ENCODE measurements around the gene BTBD17. TPM values are rescaled to one million over a fixed set of nuclear protein-coding genes. Genes with fewer than 3 reads are reported as not detected.

The BTBD17 gene
- total and polyA plus RNA-seq, 10 of the 15 experiments (the other 5 are each of a cell fraction or from before 2014, with no cell fraction given), result not detected

GRCh38 chr17:74372426-74372825, 10.8 kb upstream of the BTBD17 start:
- DNase-seq (ENCODE audit: low read depth, low spot score) (no peak), ATAC-seq (no peak), FAIRE-seq (no peak)
- RAD21 ChIA-PET (ENCODE audit: unreplicated experiment), result interaction anchor here (0.5 kb wide), 1 partner anchor 122 kb away, joined by 3 read pairs; no protein-coding TSS in a partner anchor
- Histone ChIP-seq H3K27me3 (replicated peaks in 1 of 2; ENCODE audit: control insufficient read depth in 2 of 2, insufficient read depth in 2 of 2, low read length in 1 of 2) (no peaks in the 10 kb centered on the region; a peak in 1 of 4 replicates), H3K9me3 (replicated peaks; ENCODE audit: control insufficient read depth, insufficient read depth, low read length) (no peaks in the 10 kb centered on the region), H2AFZ (ENCODE audit: control insufficient read depth, low read depth, low read length) (no peak overlapping the region), H3K4me3 (no peak overlapping the region), H3K4me2 (ENCODE audit: control insufficient read depth, insufficient read depth) (no peak overlapping the region), H4K20me1 (ENCODE audit: control insufficient read depth, insufficient read depth) (no peaks in the 10 kb centered on the region), H3K36me3 (ENCODE audit: control insufficient read depth in 2 of 2, insufficient read depth in 2 of 2, low read length in 1 of 2) (no peaks in the 10 kb centered on the region), H3K27ac (ENCODE audit: control insufficient read depth, insufficient read depth) (no peak overlapping the region), H3K4me1 (ENCODE audit: control insufficient read depth, insufficient read depth, low read length) (peaks cover 7% of the 10 kb centered on the region), H3K9ac (ENCODE audit: control insufficient read depth, insufficient read depth, low read length) (no peak overlapping the region), H3K79me2 (ENCODE audit: control insufficient read depth, insufficient read depth, low read length) (no peaks in the 10 kb centered on the region)
- intact Hi-C loops (cut with micrococcal nuclease; ENCODE audit: unreplicated experiment) (no loop called here), in situ Hi-C loops (cut with MboI) (no loop called here)
- CTCF ChIA-PET, result interaction anchor here (3.3 to 11.5 kb wide), 2 partner anchors 84 to 160 kb away, joined by 13 to 314 read pairs; no protein-coding TSS in a partner anchor
- SMC1A ChIA-PET (ENCODE audit: uncharacterized antibody, unreplicated experiment), result no interaction called here
- 60% methylated on average over 9 of the region's 9 CpGs for WGBS (ENCODE audit: insufficient coverage, insufficient replicate concordance, low lambda C conversion rate, missing lambda C conversion rate)
- POLR2A ChIA-PET, result no interaction called here
- BruUV-seq (replicated peaks), result no TSS peak
- no peak for TF ChIP-seq SMARCA5 (IDR thresholded peaks at IDR 0.05)
- TF ChIP-seq CBX3 (IDR thresholded peaks at IDR 0.05; ENCODE audit: borderline replicate concordance, low read depth), result no peak
- no peak for TF ChIP-seq NFYA (IDR thresholded peaks at IDR 0.05; ENCODE audit: borderline replicate concordance, low read depth, low read length)
- no peak for TF ChIP-seq CREM (IDR thresholded peaks at IDR 0.05; ENCODE audit: low read depth)
- TF ChIP-seq HCFC1 (IDR thresholded peaks at IDR 0.05; ENCODE audit: low read length), result no peak

- H4K20me1 ChIP-seq (ENCODE audit: control insufficient read depth, insufficient read depth), result no peaks in the 10 kb centered on the region
- intact Hi-C loops (cut with micrococcal nuclease; ENCODE audit: unreplicated experiment) (no loop called here), in situ Hi-C loops (cut with MboI) (no loop called here)
- DNase-seq (ENCODE audit: low read depth, low spot score), result no peak
- no peak for TF ChIP-seq CBFB (IDR thresholded peaks at IDR 0.05; ENCODE audit: low read depth)
- H3K36me3 ChIP-seq (ENCODE audit: control insufficient read depth in 2 of 2, insufficient read depth in 2 of 2, low read length in 1 of 2), result no peaks in the 10 kb centered on the region
- no peak for FAIRE-seq
- ATAC-seq, result no peak
- CTCF ChIA-PET, result interaction anchor here (5.0 to 6.9 kb wide), 2 partner anchors 8 to 84 kb away, joined by 66 to 114 read pairs; no protein-coding TSS in a partner anchor
- no peak overlapping the region for H3K27ac ChIP-seq (ENCODE audit: control insufficient read depth, insufficient read depth)
- peaks cover 7% of the 10 kb centered on the region for H3K4me1 ChIP-seq (ENCODE audit: control insufficient read depth, insufficient read depth, low read length)
- RAD21 ChIA-PET (ENCODE audit: unreplicated experiment), result interaction anchor here (0.7 to 6.1 kb wide), 2 partner anchors 18 to 85 kb away, joined by 3 to 83 read pairs; no protein-coding TSS in a partner anchor
- 67% methylated on average over 26 of the region's 26 CpGs for WGBS (ENCODE audit: insufficient coverage, insufficient replicate concordance, low lambda C conversion rate, missing lambda C conversion rate)
- POLR2A ChIA-PET, result no interaction called here
- no peaks in the 10 kb centered on the region for H3K79me2 ChIP-seq (ENCODE audit: control insufficient read depth, insufficient read depth, low read length)
- no peak overlapping the region for H3K4me2 ChIP-seq (ENCODE audit: control insufficient read depth, insufficient read depth)
- SMC1A ChIA-PET (ENCODE audit: uncharacterized antibody, unreplicated experiment), result interaction anchor here (5.8 kb wide), 1 partner anchor 160 kb away, joined by 38 read pairs; the partner anchor contains the start of gene CD300LB
- no peak overlapping the region for H3K9ac ChIP-seq (ENCODE audit: control insufficient read depth, insufficient read depth, low read length)
- no peaks in the 10 kb centered on the region for H3K9me3 ChIP-seq (replicated peaks; ENCODE audit: control insufficient read depth, insufficient read depth, low read length)
- no peak overlapping the region for H2AFZ ChIP-seq (ENCODE audit: control insufficient read depth, low read depth, low read length)
- no TSS peak for BruUV-seq (replicated peaks)
- no peak overlapping the region for H3K4me3 ChIP-seq
- no peaks in the 10 kb centered on the region; a peak in 1 of 4 replicates for H3K27me3 ChIP-seq (replicated peaks in 1 of 2; ENCODE audit: control insufficient read depth in 2 of 2, insufficient read depth in 2 of 2, low read length in 1 of 2)
These were observed 10.0 kb upstream of the BTBD17 start for GRCh38 chr17:74371653-74372147.

Measured in GM12878 (cell line).